ENCODE measurements around the gene HENMT1.

HENMT1 gene

DNA sequence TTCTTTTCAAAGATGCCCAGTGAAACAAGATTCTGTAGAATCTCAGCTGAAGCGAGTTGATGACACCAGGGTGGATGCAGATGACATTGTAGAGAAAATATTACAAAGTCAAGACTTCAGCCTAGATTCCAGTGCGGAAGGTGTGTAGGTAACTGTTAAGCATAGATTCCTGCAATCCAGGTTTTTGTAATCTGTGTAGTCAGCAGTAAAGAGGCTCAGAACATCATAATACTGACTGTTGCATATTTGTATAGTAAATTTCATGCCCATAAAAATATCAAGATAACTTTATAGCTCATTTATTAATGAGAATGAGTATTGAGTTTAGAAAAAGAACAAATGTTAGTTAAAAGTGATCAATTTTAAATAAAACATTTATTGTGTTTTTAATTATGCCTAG lies 32.2 kb downstream of the HENMT1 start:
- DNase-seq (ENCODE audit: extremely low read depth in 1 of 2, low read depth in 1 of 2) = no peak

DNA sequence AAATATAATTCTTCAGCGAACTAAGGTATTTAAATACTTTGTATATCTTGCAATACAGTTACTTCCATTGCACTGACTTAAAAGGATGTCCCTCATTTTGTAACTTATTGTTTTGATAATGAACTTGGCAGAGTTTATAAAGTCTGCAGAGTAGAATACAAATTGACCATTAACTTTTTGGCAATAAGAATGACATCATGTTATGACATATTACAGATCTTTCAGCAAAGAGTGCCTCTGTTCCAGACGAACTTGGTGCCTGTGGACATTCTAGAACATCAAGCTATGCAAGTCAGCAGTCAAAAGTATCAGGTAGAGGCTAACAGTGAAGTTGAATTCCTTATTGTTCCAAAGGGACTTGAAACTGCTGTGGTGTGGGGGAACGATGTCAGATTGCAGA lies 32.9 kb downstream of the HENMT1 start:
- no peak for DNase-seq (ENCODE audit: extremely low read depth in 1 of 2, low read depth in 1 of 2)

DNA sequence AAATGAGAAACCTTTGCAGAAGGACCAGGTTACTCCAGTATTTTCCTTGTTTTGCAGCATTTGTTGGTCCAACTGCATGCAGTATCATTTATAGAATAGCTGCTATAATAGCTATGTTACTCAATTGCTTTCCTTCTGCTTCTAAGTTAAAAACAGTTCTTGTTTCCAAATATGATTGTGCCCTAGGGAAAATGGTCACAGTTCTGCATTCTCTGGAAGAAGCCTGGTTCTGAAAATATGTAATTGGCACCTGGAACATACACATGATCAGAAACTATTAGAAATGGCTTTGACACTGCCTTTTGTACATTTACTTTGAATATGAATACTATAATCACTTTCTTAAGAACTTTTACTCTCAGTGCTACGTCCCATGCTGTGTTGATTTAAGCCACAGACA lies 33.6 kb downstream of the HENMT1 start:
- no peak for DNase-seq (ENCODE audit: extremely low read depth in 1 of 2, low read depth in 1 of 2)

- no peak for DNase-seq (ENCODE audit: extremely low read depth in 1 of 2, low read depth in 1 of 2)
Observed at GRCh38 chr1:108624069-108624468, 36.8 kb downstream of the HENMT1 start.

DNA sequence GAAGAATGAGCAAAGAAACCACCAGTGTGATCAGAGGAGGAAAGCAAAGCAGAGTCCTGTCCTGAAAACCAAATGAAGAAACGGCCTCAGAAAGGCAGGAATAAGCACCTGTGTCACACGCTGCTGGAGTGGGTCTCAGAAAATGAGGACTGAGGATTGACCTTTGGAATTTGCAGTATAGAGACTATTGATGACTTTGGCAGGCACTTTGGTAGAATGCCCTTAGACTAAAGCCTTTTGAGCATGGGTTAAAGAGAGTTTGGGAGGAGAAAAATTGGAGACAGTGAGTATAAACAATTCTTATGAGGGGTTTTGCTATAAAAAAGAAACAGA lies 43.2 kb downstream of the HENMT1 start:
- DNase-seq (ENCODE audit: extremely low read depth in 1 of 2, low read depth in 1 of 2) = no peak

- no peak for DNase-seq (ENCODE audit: extremely low read depth in 1 of 2, low read depth in 1 of 2)
Observed at GRCh38 chr1:108617008-108617723, 43.7 kb downstream of the HENMT1 start.

DNA sequence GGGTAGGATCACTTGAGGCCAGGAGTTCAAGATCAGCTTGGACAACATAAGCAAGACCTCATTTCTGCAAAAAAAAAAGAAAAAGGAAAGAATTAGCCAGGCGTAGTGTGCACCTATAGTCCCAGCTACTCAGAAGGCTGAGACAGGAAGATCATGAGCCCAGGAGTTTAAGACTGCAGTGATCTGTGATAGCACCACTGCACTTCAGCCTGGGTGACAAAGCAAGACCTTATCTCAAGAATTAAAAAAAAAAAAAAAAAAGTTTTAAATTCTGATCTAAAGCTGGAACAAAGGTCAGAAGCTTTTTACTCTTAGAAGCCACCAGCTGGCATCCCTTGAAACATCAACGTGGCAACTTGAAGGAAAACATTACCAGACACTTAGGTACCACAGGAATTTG lies 45.3 kb downstream of the HENMT1 start:
- no peak for DNase-seq (ENCODE audit: extremely low read depth in 1 of 2, low read depth in 1 of 2)

DNA sequence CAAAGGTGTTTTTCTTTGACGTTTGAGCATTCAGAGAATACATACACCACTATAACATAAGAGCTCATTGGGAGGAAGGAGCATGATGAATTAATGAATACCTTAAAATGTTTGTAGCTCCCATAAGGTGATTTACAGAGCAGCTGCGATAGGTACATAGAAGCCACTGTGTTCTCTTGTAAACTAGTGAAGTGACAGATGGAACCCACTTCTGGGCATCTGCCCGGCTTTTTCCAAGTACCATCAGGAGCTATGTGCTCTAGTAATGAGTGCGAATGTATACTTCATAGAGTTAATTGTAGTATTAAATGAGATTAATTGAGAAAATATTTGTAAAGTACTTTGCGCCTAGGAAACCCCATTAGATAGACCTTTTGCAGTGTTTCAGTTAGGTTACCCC lies 48.4 kb downstream of the HENMT1 start:
- DNase-seq (ENCODE audit: extremely low read depth in 1 of 2, low read depth in 1 of 2) = no peak

DNA sequence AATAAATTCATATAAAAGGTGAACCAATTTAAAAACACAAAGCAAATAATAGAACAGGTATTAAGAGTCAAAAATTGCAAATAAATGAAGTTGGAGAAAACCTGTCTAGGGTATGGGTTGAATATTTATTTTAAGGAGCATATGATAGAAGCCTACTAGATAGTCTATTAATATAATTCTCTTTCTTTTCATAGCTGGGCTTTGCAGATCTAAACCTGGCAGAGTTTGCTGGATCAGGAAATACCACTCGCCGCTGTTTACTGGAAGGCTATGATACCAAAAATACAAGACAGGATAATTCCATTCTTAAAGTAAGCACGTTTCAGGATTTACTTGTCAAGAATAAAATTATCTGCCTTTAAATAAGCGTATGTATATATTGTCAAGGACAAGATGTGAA lies 48.9 kb downstream of the HENMT1 start:
- no peak for DNase-seq (ENCODE audit: extremely low read depth in 1 of 2, low read depth in 1 of 2)

- DNase-seq (ENCODE audit: extremely low read depth in 1 of 2, low read depth in 1 of 2) = no peak
Observed at GRCh38 chr1:108610073-108610472, 50.8 kb downstream of the HENMT1 start.

DNA sequence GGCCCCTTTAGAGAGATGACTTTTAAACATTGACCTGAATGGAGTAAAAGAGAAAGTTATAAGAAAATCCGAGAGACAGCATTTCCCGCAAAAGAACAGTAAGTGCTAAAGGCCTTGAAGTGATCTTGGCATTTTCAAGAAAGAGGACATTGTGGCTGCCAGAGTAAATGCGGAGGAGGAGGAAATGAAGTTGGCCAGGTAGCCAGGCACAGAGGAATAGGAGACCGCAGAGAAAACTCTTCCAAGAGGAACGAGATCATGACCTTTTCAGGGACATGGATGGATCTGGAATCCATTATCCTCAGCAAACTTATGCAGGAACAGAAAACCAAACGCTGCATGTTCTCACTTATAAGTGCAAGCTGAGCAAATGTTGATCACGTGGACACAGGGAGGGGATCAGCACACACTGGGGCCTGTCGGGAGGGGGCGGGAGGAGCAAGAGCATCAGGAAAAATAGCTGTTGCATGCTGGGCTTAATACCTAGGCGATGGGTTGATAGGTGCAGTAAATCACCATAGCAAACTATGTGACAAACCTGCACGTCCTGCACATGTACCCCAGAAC lies 51.3 kb downstream of the HENMT1 start:
- DNase-seq (ENCODE audit: extremely low read depth in 1 of 2, low read depth in 1 of 2) = no peak

GRCh38 chr1:108606478-108606877 lies 54.4 kb downstream of the HENMT1 start:
- no peak for DNase-seq (ENCODE audit: extremely low read depth in 1 of 2, low read depth in 1 of 2)

GRCh38 chr1:108605633-108606032 lies 55.3 kb downstream of the HENMT1 start:
- DNase-seq (ENCODE audit: extremely low read depth in 1 of 2, low read depth in 1 of 2) = no peak

- no peak for DNase-seq (ENCODE audit: extremely low read depth in 1 of 2, low read depth in 1 of 2)
Observed at GRCh38 chr1:108601708-108602410, 59.0 kb downstream of the HENMT1 start.

DNA sequence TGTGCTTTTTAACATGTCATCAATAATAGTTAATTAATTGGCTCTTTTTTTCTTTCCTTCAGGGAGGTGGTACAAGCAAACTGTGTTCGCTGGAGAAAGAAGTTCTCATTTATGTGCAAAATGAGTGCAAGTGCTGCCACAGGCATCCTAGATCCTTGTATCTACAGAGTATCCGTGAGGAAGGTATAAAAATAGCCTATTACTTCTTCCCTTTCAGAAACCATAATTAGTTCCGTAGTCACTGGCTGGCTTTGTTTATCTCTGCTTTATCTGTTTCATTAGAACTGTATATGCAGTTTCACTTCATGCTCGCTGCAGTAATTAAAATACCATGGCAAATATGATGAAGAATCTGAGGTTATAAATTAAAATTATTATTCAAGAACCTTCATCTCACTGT lies 60.4 kb downstream of the HENMT1 start:
- no peak for DNase-seq (ENCODE audit: extremely low read depth in 1 of 2, low read depth in 1 of 2)

GRCh38 chr1:108598340-108598739 lies 62.6 kb downstream of the HENMT1 start:
- DNase-seq (ENCODE audit: extremely low read depth in 1 of 2, low read depth in 1 of 2) = no peak

Measured in stimulated activated CD8-positive, alpha-beta memory T cell treated with anti-CD3 and anti-CD28 coated beads, Interleukin-7, amount 100 ng/mL, for 48 hours (primary cell).